GM21528 (cell line): ENCODE results near the gene DYRK1B.

Source experiments
- ATAC-seq: cut with Tn5 transposase; IDR thresholded peaks from one replicate; pipeline ENCODE4 v1.9.1; 2021; ENCODE audit warnings: mild to moderate bottlenecking, moderate library complexity; ENCODE audit not compliant: unreplicated experiment, low FRiP score

DYRK1B gene

GRCh38 chr19:39864118-39864517, 30.2 kb upstream of the DYRK1B start:
- no peak for ATAC-seq

- ATAC-seq = no peak
Measured at GRCh38 chr19:39858541-39858940, 24.6 kb upstream of the DYRK1B start.

- no peak for ATAC-seq
Measured at GRCh38 chr19:39852882-39853281, 18.9 kb upstream of the DYRK1B start.

DNA sequence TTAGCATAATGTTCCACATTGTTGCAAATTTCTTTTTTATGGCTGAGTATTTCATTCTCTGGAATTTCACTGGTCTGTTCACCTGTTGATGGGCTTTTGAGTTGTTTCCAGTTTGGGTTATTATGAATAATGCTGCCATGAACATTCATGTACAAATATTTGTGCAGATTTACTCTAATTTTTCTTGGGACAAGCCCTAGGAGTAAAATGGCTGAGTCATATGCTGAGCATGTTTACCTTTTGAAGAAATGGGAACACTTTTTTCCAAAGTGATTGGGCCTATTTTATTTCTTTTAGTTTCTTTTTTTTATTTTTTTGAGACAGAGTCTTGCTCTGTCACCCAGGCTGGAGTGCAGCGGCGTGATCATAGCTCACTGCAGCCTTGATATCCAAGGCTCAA, 16.9 kb upstream of the DYRK1B start:
- ATAC-seq = no peak

DNA sequence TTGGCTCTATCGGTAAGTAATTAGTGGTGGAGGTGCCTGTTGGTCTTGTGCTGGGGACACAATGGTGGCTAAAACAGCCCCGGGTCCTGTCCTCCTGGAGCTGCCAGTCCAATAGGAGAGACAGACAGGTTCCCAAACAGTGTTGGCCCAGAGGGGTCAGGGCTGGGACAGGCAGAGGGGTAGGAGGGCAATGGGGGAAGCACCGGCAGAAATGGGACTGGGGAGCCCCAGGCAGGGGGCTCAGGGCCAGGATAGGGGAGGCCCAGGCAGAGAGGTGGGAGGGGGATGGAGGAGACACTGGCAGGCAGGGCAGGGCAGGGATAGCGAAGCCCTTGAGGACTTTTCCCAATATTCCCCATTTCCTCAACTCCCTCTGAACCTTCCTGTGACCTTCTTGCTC, 14.4 kb upstream of the DYRK1B start:
- ATAC-seq = no peak

DNA sequence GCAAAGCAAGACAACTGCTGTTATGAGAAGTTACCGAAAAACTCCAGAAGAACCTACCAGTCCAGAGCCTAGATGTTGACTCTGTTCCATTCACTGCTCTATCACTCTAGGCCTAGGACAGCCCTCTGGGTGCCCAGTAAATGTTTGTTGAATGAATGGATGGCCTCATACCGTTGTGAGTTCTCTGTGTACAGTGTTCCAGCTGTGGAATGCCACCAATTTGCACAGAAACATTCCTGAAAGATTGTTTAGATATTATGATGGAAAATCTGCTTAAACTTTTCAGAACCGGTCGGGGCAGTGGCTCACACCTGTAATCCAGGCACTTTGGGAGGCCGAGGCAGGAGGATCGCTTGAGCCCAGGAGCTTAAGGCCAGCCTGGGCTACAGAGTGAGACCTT, 13.6 kb upstream of the DYRK1B start:
- no peak for ATAC-seq

- ATAC-seq = no peak
Measured at GRCh38 chr19:39846678-39847486, 12.9 kb upstream of the DYRK1B start.

- peak; percentile 84 for ATAC-seq
Measured at GRCh38 chr19:39845933-39846677, 12.1 kb upstream of the DYRK1B start, which contains the start of gene FBL. Gene FBL (minus strand): TSS chr19:39846379. CDS start chr19:39846300, 79 bp downstream.

DNA sequence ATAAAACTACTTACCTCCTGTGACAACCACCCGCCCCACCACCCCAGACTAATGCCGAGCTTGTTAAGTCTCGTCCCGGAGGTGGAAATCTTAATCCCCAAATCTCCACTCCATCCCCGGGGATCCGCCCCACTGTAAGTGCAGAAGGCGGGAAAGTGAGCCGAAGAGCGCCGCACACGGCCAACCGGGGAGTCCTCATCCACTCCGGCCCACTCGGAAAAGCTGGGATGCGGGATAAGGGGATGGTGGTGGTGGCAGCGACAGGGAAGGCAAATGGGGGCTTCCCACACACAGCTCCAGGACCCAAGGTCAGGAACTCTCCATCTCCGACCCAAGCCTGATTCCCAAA, 11.6 kb upstream of the DYRK1B start:
- no peak for ATAC-seq

- no peak for ATAC-seq
Measured at GRCh38 chr19:39845172-39845571, 11.2 kb upstream of the DYRK1B start.

DNA sequence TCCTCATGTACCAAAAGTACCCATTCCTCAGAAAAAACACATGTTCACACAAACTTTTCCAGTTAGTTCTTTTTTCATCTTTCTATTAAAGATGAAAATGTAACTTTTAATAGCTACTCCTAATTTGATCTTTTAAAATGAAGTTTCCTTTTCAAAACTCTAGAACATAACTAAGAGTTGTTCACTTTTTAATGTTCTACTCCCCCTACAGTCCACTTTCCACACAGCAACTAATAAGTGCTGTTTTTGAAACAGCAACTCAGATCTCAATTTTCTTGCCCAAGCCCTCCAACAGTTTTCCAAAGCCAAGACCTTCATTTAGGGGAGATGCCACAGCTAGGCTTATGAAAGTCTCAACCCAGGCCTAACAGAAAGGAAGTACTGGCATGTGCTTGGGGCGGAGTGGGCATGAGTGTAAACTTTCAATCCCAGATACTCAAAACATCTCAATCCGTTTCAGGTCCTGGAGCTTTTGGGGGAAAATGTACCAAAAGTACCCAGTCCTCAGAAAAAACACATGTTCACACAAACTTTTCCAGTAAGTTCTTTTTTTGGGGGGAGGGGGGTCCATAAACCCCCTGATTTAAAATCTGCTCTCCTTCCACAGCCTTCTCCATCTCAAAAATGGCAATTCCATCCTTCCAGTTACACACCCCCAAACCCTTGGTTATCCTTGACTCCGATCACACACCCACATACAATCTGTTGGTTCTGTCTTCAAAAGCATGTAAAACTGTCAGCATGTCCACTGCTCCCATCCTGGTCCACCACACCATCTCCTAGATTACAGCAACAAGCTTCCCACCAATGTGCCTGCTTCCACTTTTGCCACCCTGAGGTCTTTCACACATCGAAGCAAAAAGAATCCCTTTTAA, 10.2 kb upstream of the DYRK1B start:
- ATAC-seq = no peak

GRCh38 chr19:39842693-39843435, 8.9 kb upstream of the DYRK1B start:
- ATAC-seq = no peak

DNA sequence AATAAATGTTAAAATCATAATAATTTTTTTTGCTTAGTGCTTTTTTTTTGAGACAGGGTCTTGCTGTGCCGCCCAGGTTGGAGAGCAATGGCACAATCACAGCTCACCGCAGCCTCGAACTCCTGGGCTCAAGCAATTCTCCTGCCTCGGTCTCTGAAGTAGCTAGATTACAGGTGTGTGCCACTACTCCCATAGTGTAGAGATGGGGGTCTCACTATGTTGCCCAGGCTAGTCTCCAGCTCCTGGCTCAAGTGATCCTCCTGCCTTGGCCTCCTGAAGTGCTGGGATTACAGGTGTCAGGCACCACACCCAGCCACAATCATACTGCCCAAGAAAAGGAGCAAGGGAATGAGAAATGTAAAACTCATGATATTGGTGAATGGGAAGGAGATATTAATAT, 7.1 kb upstream of the DYRK1B start:
- ATAC-seq = no peak

DNA sequence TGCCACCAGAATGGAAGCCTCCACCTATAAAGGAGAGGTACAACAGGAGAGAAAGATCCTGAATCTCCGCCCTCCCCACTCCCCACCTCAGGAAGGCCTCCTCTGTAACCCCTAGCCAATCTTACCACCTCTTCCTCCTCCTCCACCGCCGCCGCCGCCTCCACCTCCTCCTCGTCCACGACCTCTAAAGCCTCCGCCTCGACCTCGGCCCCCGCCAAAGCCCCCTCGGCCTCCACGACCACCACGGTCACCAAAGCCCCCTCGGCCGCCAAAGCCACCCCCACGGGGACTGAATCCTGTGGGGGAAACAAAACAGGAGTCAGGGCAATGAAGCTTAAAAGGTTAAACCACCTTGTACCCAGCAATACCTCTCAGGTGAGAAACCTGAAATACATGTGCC, 6.5 kb upstream of the DYRK1B start:
- no peak for ATAC-seq

DNA sequence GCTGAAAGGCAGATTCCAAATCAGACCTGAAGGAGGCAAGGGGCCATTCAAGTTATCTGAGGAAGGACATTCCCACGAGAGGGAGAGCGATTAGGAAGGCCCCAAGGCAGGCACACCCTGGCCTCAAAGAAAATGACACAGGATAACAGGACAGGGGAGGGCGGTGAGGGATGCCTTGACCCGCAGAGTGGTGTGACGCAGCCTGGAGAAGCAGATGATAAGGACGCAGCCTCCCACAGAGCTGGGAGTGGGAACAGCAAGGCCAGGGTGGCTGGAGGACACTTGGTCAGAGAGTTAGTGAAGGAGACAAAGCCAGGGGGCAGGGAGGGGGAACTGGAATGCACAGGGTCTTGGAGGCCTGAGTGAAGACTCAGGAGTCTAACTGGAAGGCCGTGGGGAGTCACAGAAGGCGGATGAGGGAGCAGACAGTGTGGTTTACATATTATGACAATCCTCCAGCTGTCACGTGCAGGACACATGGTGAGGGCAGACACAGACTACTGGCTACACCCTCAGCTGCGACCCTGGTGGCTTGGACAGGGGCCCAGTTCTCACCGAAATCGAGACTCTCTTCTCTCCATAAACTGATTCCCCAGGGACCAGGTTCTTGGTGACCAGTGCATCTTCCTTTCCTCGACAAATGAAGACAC, 5.8 kb upstream of the DYRK1B start:
- ATAC-seq = no peak

GRCh38 chr19:39838569-39838968, 4.6 kb upstream of the DYRK1B start:
- no peak for ATAC-seq

- ATAC-seq = no peak
Measured at GRCh38 chr19:39837978-39838377, 4.0 kb upstream of the DYRK1B start.

DNA sequence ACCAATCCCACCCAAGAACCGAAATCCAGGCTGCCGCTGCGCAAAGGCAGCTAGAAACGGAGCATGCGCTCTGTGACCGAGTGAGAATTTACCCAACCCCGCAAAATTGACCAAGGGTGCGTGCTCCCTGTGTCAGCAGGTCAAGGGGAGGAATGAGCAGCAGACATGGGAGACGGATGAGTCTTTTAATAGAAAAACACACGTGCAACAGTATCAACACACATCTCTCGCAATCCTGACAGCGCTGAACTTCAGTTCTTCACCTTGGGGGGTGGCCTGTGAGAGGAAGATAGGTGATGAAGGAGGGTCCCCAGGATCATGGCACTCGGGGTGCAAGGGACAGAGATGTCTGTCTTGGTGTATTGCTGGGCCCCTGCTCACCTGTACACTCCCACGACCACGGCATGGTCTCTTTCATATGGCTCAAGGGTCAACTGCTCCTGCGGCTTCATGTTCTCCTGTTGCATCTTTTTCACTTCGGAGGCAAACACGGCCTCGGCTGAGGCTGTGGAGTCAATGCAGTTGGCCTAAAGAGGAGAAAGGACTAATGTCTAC, 402 bp upstream of the DYRK1B start:
- ATAC-seq = peak; percentile 5

DNA sequence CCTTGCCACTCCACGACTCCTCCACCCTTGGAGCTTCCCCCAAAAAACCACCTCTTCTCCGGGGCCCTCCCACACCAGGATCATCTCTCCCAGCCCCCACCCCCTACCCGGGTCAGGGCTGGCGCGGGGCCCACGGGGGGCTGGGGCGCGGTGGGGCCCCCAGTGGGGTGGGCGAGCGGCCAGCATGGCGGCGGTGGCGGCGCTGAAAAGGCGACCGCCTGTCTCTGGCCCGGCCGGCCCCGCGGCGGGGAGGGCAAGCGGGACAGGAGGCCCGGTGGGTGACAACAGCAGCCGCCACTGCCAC, 850 bp downstream of the DYRK1B start:
- ATAC-seq = no peak
